B cell (primary cell): Measurements from ENCODE around the gene FHIP1B. TPM values are rescaled to one million over a fixed set of nuclear protein-coding genes. Genes with fewer than 3 reads are reported as not detected.

Experiments used
- ATAC-seq: fragments of 200-7000 bp; cut with Tn5 transposase; one replicate; pipeline ENCODE4 v1.10.0; 2021; ENCODE audit warnings: low read depth, mild to moderate bottlenecking, moderate number of reproducible peaks, moderate library complexity
- CTCF ChIA-PET: fragments of 350-600 bp; sonication (Branson Sonifier 250); formaldehyde crosslinking; loops from one replicate; lab custom pipeline; 2021; ENCODE audit warnings: antibody characterized with exemption, inconsistent platforms; lab: Charles Lee
- POLR2A ChIA-PET: fragments of 350-600 bp; sonication (Branson Sonifier 250); formaldehyde crosslinking; loops from one replicate; lab custom pipeline; 2021; ENCODE audit warnings: antibody characterized with exemption; lab: Charles Lee
- DNase-seq: peaks from one replicate; pipeline ENCODE4 v3.0.0; 2013
- H2AFZ ChIP-seq: 2 replicates; pipeline ENCODE4 v1.6.1; 2012; ENCODE audit warnings: mild to moderate bottlenecking, low read depth, low read length; ENCODE audit not compliant: insufficient read depth, poor library complexity, severe bottlenecking
- H3K27ac ChIP-seq, 2 donors: 1 replicate in 1 of 2; 2 replicates in 1 of 2; pipeline ENCODE4 v1.5.1; 2012 to 2013; ENCODE audit warnings: low read length in 2 of 2, mild to moderate bottlenecking in 2 of 2, moderate library complexity in 1 of 2
- H3K27me3 ChIP-seq, 4 experiments: fragments of 200-600 bp in 1 of 4; sonication (generic) in 1 of 4; replicated peaks in 1 of 4; 1 replicate in 2 of 4; 2 replicates in 2 of 4; pipeline versions ENCODE4 v1.6.1 to v1.7.0; 2013 to 2016; ENCODE audit warnings: low read length in 3 of 4, mild to moderate bottlenecking in 2 of 4, mixed read lengths in 1 of 4, moderate library complexity in 1 of 4; ENCODE audit not compliant: insufficient read depth in 4 of 4, control insufficient read depth in 3 of 4; ENCODE audit errors: control extremely low read depth in 1 of 4
- H3K36me3 ChIP-seq, 2 experiments: replicated peaks in 1 of 2; 1 replicate in 1 of 2; 2 replicates in 1 of 2; pipeline versions ENCODE4 v1.6.1 to v1.7.1; 2013; ENCODE audit warnings: low read length in 1 of 2; ENCODE audit not compliant: insufficient read depth in 2 of 2, control insufficient read depth in 1 of 2; ENCODE audit errors: control extremely low read depth in 1 of 2, extremely low read depth in 1 of 2
- H3K4me1 ChIP-seq, 2 donors: fragments of 200-600 bp in 1 of 2; sonication (generic) in 1 of 2; 1 replicate in 1 of 2; 2 replicates in 1 of 2; pipeline versions ENCODE4 v1.5.1 to v1.6.1; 2013 to 2017; ENCODE audit warnings: low read length in 2 of 2; ENCODE audit not compliant: control insufficient read depth in 2 of 2, insufficient read depth in 2 of 2
- H3K4me2 ChIP-seq: replicated peaks from 2 replicates; pipeline ENCODE3; 2012; ENCODE audit warnings: mild to moderate bottlenecking, low read depth, low read length; ENCODE audit not compliant: poor library complexity, severe bottlenecking
- H3K4me3 ChIP-seq, 5 experiments: fragments of 200-600 bp in 1 of 5; sonication (generic) in 1 of 5; 1 replicate in 3 of 5; 2 replicates in 2 of 5; pipeline versions ENCODE4 v1.5.1 to v1.7.0; 2011 to 2016; ENCODE audit warnings: low read length in 4 of 5, mild to moderate bottlenecking in 4 of 5, low read depth in 2 of 5, control low read depth in 1 of 5, moderate library complexity in 1 of 5; ENCODE audit not compliant: insufficient read depth in 1 of 5; ENCODE audit errors: control extremely low read depth in 1 of 5, extremely low read depth in 1 of 5
- H3K79me2 ChIP-seq: fragments of 200-600 bp; sonication (generic); one replicate; pipeline ENCODE4 v1.6.0; 2016; ENCODE audit warnings: low read length; ENCODE audit not compliant: control insufficient read depth, insufficient read depth
- H3K9ac ChIP-seq: fragments of 200-600 bp; sonication (generic); 2 replicates; pipeline ENCODE4 v1.6.1; 2017; ENCODE audit warnings: mild to moderate bottlenecking, low read length, moderate library complexity
- H3K9me3 ChIP-seq, 3 donors: one replicate each; pipeline versions ENCODE4 v1.6.1 to v1.7.1; 2013; ENCODE audit warnings: low read length in 2 of 3; ENCODE audit not compliant: control insufficient read depth in 2 of 3, insufficient read depth in 1 of 3; ENCODE audit errors: control extremely low read depth in 1 of 3
- H4K20me1 ChIP-seq: 2 replicates; pipeline ENCODE4 v1.6.0; 2012; ENCODE audit warnings: mild to moderate bottlenecking, low read length; ENCODE audit not compliant: insufficient read depth, control insufficient read depth, poor library complexity, severe bottlenecking
- H3K27ac Mint-ChIP-seq: one replicate; pipeline ENCODE4 v1.8.0; 2021; ENCODE audit warnings: mixed read lengths
- H3K27me3 Mint-ChIP-seq: one replicate; pipeline ENCODE4 v1.8.0; 2021; ENCODE audit warnings: mixed read lengths
- H3K4me1 Mint-ChIP-seq: one replicate; pipeline ENCODE4 v1.8.0; 2021; ENCODE audit warnings: mixed read lengths
- H3K4me3 Mint-ChIP-seq: one replicate; pipeline ENCODE4 v1.8.0; 2021; ENCODE audit warnings: mixed read lengths
- H3K9me3 Mint-ChIP-seq: one replicate; pipeline ENCODE4 v1.8.0; 2022; ENCODE audit warnings: mixed read lengths; ENCODE audit not compliant: insufficient read depth
- EZH2 ChIP-seq: IDR thresholded peaks from 2 replicates; pipeline ENCODE4 v1.6.1; 2012; ENCODE audit warnings: borderline replicate concordance, low read depth, mild to moderate bottlenecking, moderate library complexity, low read length; ENCODE audit not compliant: insufficient read depth, poor library complexity, severe bottlenecking
- WGBS: methylation state at CpG from one replicate; pipeline ENCODE4 v1.1.5; 2013; ENCODE audit warnings: missing lambda C conversion rate; ENCODE audit not compliant: insufficient coverage; 5-methylcytosine and 5-hydroxymethylcytosine counted together
- intact Hi-C: fragments of 100-400 bp; cut with micrococcal nuclease; formaldehyde crosslinking; loops from one replicate; pipeline ENCODE4 v1.10.0; 2022
- polyA plus RNA-seq: library from polyadenylated mRNA; depleted of rRNA; stranded (reverse); fragments of >200 nt; gene quantifications from 2 replicates; pipeline ENCODE4 v1.2.3, GENCODE V29; 2012
- total RNA-seq, 2 donors: library from RNA; stranded (reverse); fragments of 120-200 nt in 1 of 2; gene quantifications; 1 replicate in 1 of 2; 2 replicates in 1 of 2; pipeline versions ENCODE4 v1.2.3 to v1.2.4, GENCODE V29; 2013 to 2022
- TF ChIP-seq, protein P1 (sequence below): fragments of 200-600 bp; IDR thresholded peaks from one replicate; pipeline ENCODE4 v1.8.0; 2022; ENCODE audit warnings: antibody characterized with exemption, mild to moderate bottlenecking

FHIP1B gene
- total and polyA plus RNA-seq, 2 donors (not counting 1 experiment from before 2014, with no cell fraction given) = 37.1 to 44.1 TPM

DNA sequence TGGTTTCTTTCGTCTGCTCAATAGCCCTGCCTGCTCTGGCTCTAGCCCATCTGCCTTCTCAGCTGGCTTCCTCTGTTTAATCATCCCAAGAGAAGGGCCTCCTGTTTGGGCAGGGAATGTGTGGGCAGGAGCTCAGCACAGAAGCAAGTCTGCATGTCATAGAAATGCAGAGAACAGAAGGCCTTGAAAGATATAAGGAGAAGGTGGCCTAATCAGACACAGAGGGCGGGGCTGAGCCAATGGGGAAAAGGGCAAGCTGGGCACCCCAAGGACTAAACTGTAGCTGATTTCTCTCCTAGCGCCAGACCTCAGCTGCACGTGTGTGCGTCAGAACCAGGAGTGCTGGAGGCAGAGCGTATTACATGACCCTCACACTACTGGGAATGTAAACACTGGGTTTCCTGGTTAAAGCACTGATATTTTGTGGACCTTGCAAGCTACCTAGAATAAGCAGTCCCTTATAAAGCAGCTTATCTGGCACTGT, 17.6 kb upstream of the FHIP1B start:
- Mint-ChIP-seq H3K27me3 (peaks cover 3% of the 10 kb centered on the region), H3K4me3 (no peak overlapping the region), H3K9me3 (no peaks in the 10 kb centered on the region), H3K27ac (no peak overlapping the region), H3K4me1 (no peaks in the 10 kb centered on the region)
- CTCF ChIA-PET = interaction anchor here (1.1 to 2.8 kb wide), 4 partner anchors 8 to 102 kb away, joined by 3 to 20 read pairs (median 4); partner anchors contain the start of genes CCKBR and CNGA4
- TF ChIP-seq EZH2 = no peak
- TF ChIP-seq, protein P1, sequence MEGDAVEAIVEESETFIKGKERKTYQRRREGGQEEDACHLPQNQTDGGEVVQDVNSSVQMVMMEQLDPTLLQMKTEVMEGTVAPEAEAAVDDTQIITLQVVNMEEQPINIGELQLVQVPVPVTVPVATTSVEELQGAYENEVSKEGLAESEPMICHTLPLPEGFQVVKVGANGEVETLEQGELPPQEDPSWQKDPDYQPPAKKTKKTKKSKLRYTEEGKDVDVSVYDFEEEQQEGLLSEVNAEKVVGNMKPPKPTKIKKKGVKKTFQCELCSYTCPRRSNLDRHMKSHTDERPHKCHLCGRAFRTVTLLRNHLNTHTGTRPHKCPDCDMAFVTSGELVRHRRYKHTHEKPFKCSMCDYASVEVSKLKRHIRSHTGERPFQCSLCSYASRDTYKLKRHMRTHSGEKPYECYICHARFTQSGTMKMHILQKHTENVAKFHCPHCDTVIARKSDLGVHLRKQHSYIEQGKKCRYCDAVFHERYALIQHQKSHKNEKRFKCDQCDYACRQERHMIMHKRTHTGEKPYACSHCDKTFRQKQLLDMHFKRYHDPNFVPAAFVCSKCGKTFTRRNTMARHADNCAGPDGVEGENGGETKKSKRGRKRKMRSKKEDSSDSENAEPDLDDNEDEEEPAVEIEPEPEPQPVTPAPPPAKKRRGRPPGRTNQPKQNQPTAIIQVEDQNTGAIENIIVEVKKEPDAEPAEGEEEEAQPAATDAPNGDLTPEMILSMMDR = no peak
- no peak overlapping the region for H3K4me3 ChIP-seq
- POLR2A ChIA-PET = no interaction called here
- no peaks in the 10 kb centered on the region for H4K20me1 ChIP-seq
- 100% methylated on average over 5 of the region's 6 CpGs for WGBS
- H3K27ac ChIP-seq = no peak overlapping the region
- H3K9me3 ChIP-seq = peaks cover 0 to 3% (median 0%) of the 10 kb centered on the region in 3 donors
- H3K27me3 ChIP-seq = peaks cover 0 to 19% (median under 1%) of the 10 kb centered on the region in 4 experiments
- intact Hi-C loops = loop anchor here (5.0 kb wide), 1 partner anchor 100 kb away; no protein-coding TSS in a partner anchor
- H3K36me3 ChIP-seq = no peaks in the 10 kb centered on the region
- H3K4me1 ChIP-seq = no peaks in the 10 kb centered on the region
- no peak overlapping the region for H3K4me2 ChIP-seq
- no peak overlapping the region for H2AFZ ChIP-seq
- no peak overlapping the region for H3K9ac ChIP-seq
- H3K79me2 ChIP-seq = no peaks in the 10 kb centered on the region
- ATAC-seq = no peak
- DNase-seq = no peak

DNA sequence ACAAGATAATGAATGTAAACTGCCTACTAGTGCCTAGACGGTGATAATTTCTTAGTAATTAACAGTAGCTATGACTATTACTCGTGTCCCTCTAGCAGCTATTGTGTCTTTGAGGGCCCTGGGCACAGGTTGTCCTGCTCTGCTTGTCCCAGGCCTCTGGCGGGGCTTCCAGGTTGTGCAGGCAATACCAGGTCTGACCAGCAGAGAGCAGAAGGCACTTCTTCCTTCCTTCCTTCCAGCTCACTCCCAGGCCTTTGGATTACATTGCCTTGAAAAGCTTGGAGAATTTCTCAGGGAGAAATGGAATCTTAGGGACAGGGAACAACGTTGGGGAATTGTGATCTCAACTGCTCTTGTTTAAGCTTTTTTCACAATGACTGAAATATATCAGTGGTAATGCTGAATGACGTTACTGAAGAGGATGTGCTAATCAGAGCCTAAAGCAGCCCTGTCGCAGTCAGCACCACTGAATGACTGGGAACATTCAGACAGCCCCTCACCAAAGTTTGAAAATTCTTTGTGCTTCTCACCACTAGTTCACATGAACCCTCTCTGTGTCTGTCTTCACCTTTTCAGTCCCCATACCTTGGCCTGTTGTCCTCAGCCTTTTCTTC, 16.8 kb upstream of the FHIP1B start:
- no peak overlapping the region for H3K4me3 ChIP-seq
- H3K27ac ChIP-seq = no peak overlapping the region
- 63% methylated on average over 3 of the region's 6 CpGs for WGBS
- intact Hi-C loops = loop anchor here (5.0 kb wide), 1 partner anchor 101 kb away; no protein-coding TSS in a partner anchor
- no peak overlapping the region for H3K4me2 ChIP-seq
- Mint-ChIP-seq H3K27ac (no peak overlapping the region), H3K27me3 (peaks cover 3% of the 10 kb centered on the region), H3K9me3 (no peaks in the 10 kb centered on the region), H3K4me1 (no peaks in the 10 kb centered on the region), H3K4me3 (no peak overlapping the region)
- no peaks in the 10 kb centered on the region for H4K20me1 ChIP-seq
- no peaks in the 10 kb centered on the region for H3K79me2 ChIP-seq
- no peak overlapping the region for H2AFZ ChIP-seq
- no peaks in the 10 kb centered on the region for H3K36me3 ChIP-seq
- DNase-seq = peak; percentile 36
- TF ChIP-seq, protein P1 = peak; percentile 67
- no peak for TF ChIP-seq EZH2
- CTCF ChIA-PET = interaction anchor here (1.0 to 2.8 kb wide), 8 partner anchors 9 to 130 kb away, joined by 3 to 20 read pairs (median 4); partner anchors contain the start of genes CCKBR and CNGA4
- POLR2A ChIA-PET = no interaction called here
- no peaks in the 10 kb centered on the region for H3K4me1 ChIP-seq
- H3K27me3 ChIP-seq = peaks cover 0 to 18% (median 0%) of the 10 kb centered on the region in 4 experiments
- no peak for ATAC-seq
- H3K9ac ChIP-seq = no peak overlapping the region
- peaks cover 0 to 3% (median 0%) of the 10 kb centered on the region in 3 donors for H3K9me3 ChIP-seq
